ENCODE data around the gene RHNO1. TPM values are rescaled to one million over a fixed set of nuclear protein-coding genes. Genes with fewer than 3 reads are reported as not detected.

RHNO1 gene
- total RNA-seq, 2 donors from 2014 or later, result 64.9 to 70.0 TPM

GRCh38 chr12:2845280-2845679, 31.7 kb upstream of the RHNO1 start:
- no peak overlapping the region for H3K9ac ChIP-seq (ENCODE audit: extremely low read depth, low read length, poor library complexity, severe bottlenecking)
- H3K36me3 Mint-ChIP-seq (ENCODE audit: low read depth), result peaks cover 4% of the 10 kb centered on the region
- peak; percentile 70 for DNase-seq
- TF ChIP-seq, protein P1, sequence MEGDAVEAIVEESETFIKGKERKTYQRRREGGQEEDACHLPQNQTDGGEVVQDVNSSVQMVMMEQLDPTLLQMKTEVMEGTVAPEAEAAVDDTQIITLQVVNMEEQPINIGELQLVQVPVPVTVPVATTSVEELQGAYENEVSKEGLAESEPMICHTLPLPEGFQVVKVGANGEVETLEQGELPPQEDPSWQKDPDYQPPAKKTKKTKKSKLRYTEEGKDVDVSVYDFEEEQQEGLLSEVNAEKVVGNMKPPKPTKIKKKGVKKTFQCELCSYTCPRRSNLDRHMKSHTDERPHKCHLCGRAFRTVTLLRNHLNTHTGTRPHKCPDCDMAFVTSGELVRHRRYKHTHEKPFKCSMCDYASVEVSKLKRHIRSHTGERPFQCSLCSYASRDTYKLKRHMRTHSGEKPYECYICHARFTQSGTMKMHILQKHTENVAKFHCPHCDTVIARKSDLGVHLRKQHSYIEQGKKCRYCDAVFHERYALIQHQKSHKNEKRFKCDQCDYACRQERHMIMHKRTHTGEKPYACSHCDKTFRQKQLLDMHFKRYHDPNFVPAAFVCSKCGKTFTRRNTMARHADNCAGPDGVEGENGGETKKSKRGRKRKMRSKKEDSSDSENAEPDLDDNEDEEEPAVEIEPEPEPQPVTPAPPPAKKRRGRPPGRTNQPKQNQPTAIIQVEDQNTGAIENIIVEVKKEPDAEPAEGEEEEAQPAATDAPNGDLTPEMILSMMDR (conservative IDR thresholded peaks at IDR 0.05), result no peak
- WGBS, 2 experiments (ENCODE audit: insufficient coverage in 1 of 2, insufficient read length in 1 of 2), result 43 to 69% methylated on average over 1 to 6 of the region's 6 CpGs
- no peaks in the 10 kb centered on the region for H3K27me3 ChIP-seq (ENCODE audit: control insufficient read depth, insufficient read depth, low read length, poor library complexity, severe bottlenecking)
- H3K27me3 Mint-ChIP-seq (ENCODE audit: insufficient read depth), result peaks cover 8% of the 10 kb centered on the region
- no peak overlapping the region for H3K4me3 ChIP-seq (ENCODE audit: low read length)
- peaks cover 16% of the 10 kb centered on the region for H3K4me1 Mint-ChIP-seq
- no peaks in the 10 kb centered on the region for H3K9me3 ChIP-seq (ENCODE audit: control insufficient read depth, low read length)
- peaks cover 5% of the 10 kb centered on the region for H3K4me1 ChIP-seq (ENCODE audit: control insufficient read depth, insufficient read depth, low read length)
- H3K27ac Mint-ChIP-seq, result no peak overlapping the region
- no peak overlapping the region for H3K4me3 Mint-ChIP-seq
- H3K9me3 Mint-ChIP-seq, result no peaks in the 10 kb centered on the region
- H3K27ac ChIP-seq (ENCODE audit: low read depth, low read length), result peak overlapping the region; percentile 47
- H3K36me3 ChIP-seq (ENCODE audit: control insufficient read depth, insufficient read depth, low read length), result no peaks in the 10 kb centered on the region

DNA sequence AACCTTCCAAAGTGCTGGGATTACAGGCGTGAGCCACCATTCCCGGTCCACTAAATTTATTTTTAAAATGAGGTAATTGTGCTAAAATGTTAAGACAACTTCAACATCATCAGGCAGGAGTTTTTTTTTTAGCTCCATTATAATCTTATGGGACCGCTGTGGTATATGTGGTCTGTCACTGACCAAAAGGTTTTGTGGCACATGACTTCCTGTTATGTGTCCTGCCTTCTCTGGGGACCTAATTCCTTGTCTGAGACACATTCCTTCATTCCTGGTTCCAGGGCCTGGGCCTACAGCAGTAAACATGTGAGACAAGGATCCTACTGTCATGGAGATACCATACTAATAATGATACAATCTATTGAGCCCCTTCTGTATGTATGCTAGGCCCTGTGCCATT, 25.1 kb upstream of the RHNO1 start:
- Histone ChIP-seq H3K4me3 (ENCODE audit: low read length) (no peak overlapping the region), H3K36me3 (ENCODE audit: control insufficient read depth, insufficient read depth, low read length) (no peaks in the 10 kb centered on the region), H3K27ac (ENCODE audit: low read depth, low read length) (no peak overlapping the region), H3K9me3 (ENCODE audit: control insufficient read depth, low read length) (no peaks in the 10 kb centered on the region), H3K27me3 (ENCODE audit: control insufficient read depth, insufficient read depth, low read length, poor library complexity, severe bottlenecking) (no peaks in the 10 kb centered on the region), H3K9ac (ENCODE audit: extremely low read depth, low read length, poor library complexity, severe bottlenecking) (no peak overlapping the region), H3K4me1 (ENCODE audit: control insufficient read depth, insufficient read depth, low read length) (no peaks in the 10 kb centered on the region)
- no peak for DNase-seq
- no peak overlapping the region for H3K4me3 Mint-ChIP-seq
- TF ChIP-seq, protein P1 (conservative IDR thresholded peaks at IDR 0.05), result no peak
- 100% methylated on average over 3 of the region's 3 CpGs; no CpG with 5 or more reads in 1 of the 2 experiments for WGBS, 2 experiments (ENCODE audit: insufficient coverage in 1 of 2, insufficient read length in 1 of 2)
- peaks cover 15% of the 10 kb centered on the region for H3K27me3 Mint-ChIP-seq (ENCODE audit: insufficient read depth)
- H3K27ac Mint-ChIP-seq, result no peak overlapping the region
- H3K36me3 Mint-ChIP-seq (ENCODE audit: low read depth), result no peaks in the 10 kb centered on the region
- H3K4me1 Mint-ChIP-seq, result peaks cover 5% of the 10 kb centered on the region
- no peaks in the 10 kb centered on the region for H3K9me3 Mint-ChIP-seq

GRCh38 chr12:2853626-2854025, 23.4 kb upstream of the RHNO1 start:
- Histone ChIP-seq H3K27ac (ENCODE audit: low read depth, low read length) (no peak overlapping the region), H3K9me3 (ENCODE audit: control insufficient read depth, low read length) (no peaks in the 10 kb centered on the region), H3K9ac (ENCODE audit: extremely low read depth, low read length, poor library complexity, severe bottlenecking) (no peak overlapping the region), H3K36me3 (ENCODE audit: control insufficient read depth, insufficient read depth, low read length) (peaks cover 10% of the 10 kb centered on the region), H3K27me3 (ENCODE audit: control insufficient read depth, insufficient read depth, low read length, poor library complexity, severe bottlenecking) (no peaks in the 10 kb centered on the region), H3K4me1 (ENCODE audit: control insufficient read depth, insufficient read depth, low read length) (no peaks in the 10 kb centered on the region), H3K4me3 (ENCODE audit: low read length) (no peak overlapping the region)
- peak; percentile 99 for DNase-seq
- 15 to 19% methylated on average over 7 to 10 of the region's 11 CpGs for WGBS, 2 experiments (ENCODE audit: insufficient coverage in 1 of 2, insufficient read length in 1 of 2)
- TF ChIP-seq, protein P1 (conservative IDR thresholded peaks at IDR 0.05), result peak; percentile 100
- no peaks in the 10 kb centered on the region for H3K9me3 Mint-ChIP-seq
- peak overlapping the region; percentile 41 for H3K27ac Mint-ChIP-seq
- H3K4me1 Mint-ChIP-seq, result peaks cover 8% of the 10 kb centered on the region
- peaks cover 10% of the 10 kb centered on the region for H3K36me3 Mint-ChIP-seq (ENCODE audit: low read depth)
- no peak overlapping the region for H3K4me3 Mint-ChIP-seq
- H3K27me3 Mint-ChIP-seq (ENCODE audit: insufficient read depth), result peaks cover 10% of the 10 kb centered on the region
